Transverse colon (tissue), 4 donors: ENCODE measurements around the gene LGALS3BP. TPM values are rescaled to one million over a fixed set of nuclear protein-coding genes. Genes with fewer than 3 reads are reported as not detected.
A peak's percentile ranks its signal among the peaks of the same experiment; 100 is the strongest.
"Not testable (repeated sequence)": the region's sequence is repeated elsewhere in the genome, so short reads cannot be mapped to it uniquely, and the experiment has no call there.

Experiments used
- DNase-seq: peaks from one replicate; pipeline ENCODE4 v3.0.0-alpha.2; 2019
- H3K27ac ChIP-seq, 4 donors: fragments of 200-600 bp; sonication (generic); 2 replicates each; pipeline ENCODE4 v1.5.1; 2016 to 2018; ENCODE audit warnings: inconsistent platforms in 4 of 4
- H3K27me3 ChIP-seq: fragments of 200-600 bp; sonication (generic); 2 replicates; pipeline ENCODE4 v1.5.1; 2017; ENCODE audit warnings: inconsistent platforms
- H3K36me3 ChIP-seq, 4 donors: fragments of 200-600 bp; sonication (generic); 2 replicates each; pipeline ENCODE4 v1.5.1; 2017 to 2019; ENCODE audit warnings: inconsistent platforms in 4 of 4
- H3K4me1 ChIP-seq, 4 donors: fragments of 200-600 bp; sonication (generic); 2 replicates each; pipeline ENCODE4 v1.5.1; 2017 to 2020; ENCODE audit warnings: inconsistent platforms in 4 of 4
- H3K4me3 ChIP-seq, 4 donors: fragments of 200-600 bp; sonication (generic); 1 replicate in 1 of 4; 2 replicates in 3 of 4; pipeline versions ENCODE4 v1.5.1 to v1.6.1; 2017 to 2019; ENCODE audit warnings: inconsistent platforms in 4 of 4
- H3K9me3 ChIP-seq, 2 donors: fragments of 200-600 bp; sonication (generic); 2 replicates each; pipeline ENCODE4 v1.5.1; 2017 to 2019; ENCODE audit warnings: inconsistent platforms in 2 of 2
- CTCF ChIP-seq, 5 experiments: fragments of 200-600 bp in 3 of 5; fragments of 450-650 bp in 2 of 5; sonication (generic) in 3 of 5; IDR thresholded peaks; 1 replicate in 2 of 5; 2 replicates in 3 of 5; pipeline ENCODE4 v1.5.1; 2016 to 2017; ENCODE audit warnings: antibody characterized with exemption in 5 of 5, inconsistent platforms in 3 of 5, mild to moderate bottlenecking in 2 of 5, moderate library complexity in 1 of 5
- EP300 ChIP-seq: sonication (generic); formaldehyde crosslinking; IDR thresholded peaks from one replicate; pipeline ENCODE4 v1.6.1; 2017; ENCODE audit warnings: antibody characterized with exemption, low read depth
- POLR2A ChIP-seq: fragments of 450-650 bp; IDR thresholded peaks from one replicate; pipeline ENCODE4 v1.6.1; 2016; ENCODE audit warnings: antibody characterized with exemption, mild to moderate bottlenecking, moderate library complexity
- POLR2AphosphoS5 ChIP-seq, 3 donors: sonication (generic); formaldehyde crosslinking; IDR thresholded peaks; one replicate each; pipeline ENCODE4 v1.6.1; 2016; ENCODE audit warnings: antibody characterized with exemption in 3 of 3
- WGBS, 2 donors: methylation state at CpG; one replicate each; pipeline ENCODE4 v1.1.5; 2018; ENCODE audit warnings: low coverage in 1 of 2; 5-methylcytosine and 5-hydroxymethylcytosine counted together
- in situ Hi-C, 4 donors: fragments of 200-750 bp; cut with MboI; loops; one replicate each; pipeline versions ENCODE4 v1.15.0 to v1.15.1; 2017; ENCODE audit warnings: low sequenced_read_pairs in 3 of 4, low pct_ligation_motif_present in 1 of 4, low pct_unique_long_range_greater_than_20kb in 1 of 4
- intact Hi-C: fragments of 100-400 bp; cut with DNase I; formaldehyde crosslinking; loops from one replicate; pipeline ENCODE4 v1.15.1; 2023; ENCODE audit warnings: low total_unique reads
- total RNA-seq, 4 donors: library from RNA; depleted of rRNA; stranded (reverse); fragments of >200 nt; gene quantifications; one replicate each; pipeline ENCODE4 v1.1.0, GENCODE V29; 2016

Gene LGALS3BP
- total RNA-seq, 4 donors from 2014 or later, result 796 to 1,440 (median 1,077) TPM

- H3K36me3 ChIP-seq, result no peaks in the 10 kb centered on the region
- H3K27ac ChIP-seq, result peak overlapping the region in 1 of 4 donors; percentile 42
- WGBS, 2 donors, result 83 to 92% methylated on average over 3 to 6 of the region's 6 CpGs
- TF ChIP-seq EP300 (no peak), POLR2A (no peak)
- DNase-seq, result no peak
- H3K9me3 ChIP-seq, result no peaks in the 10 kb centered on the region
- intact Hi-C loops (no loop called here), in situ Hi-C loops (no loop called here)
- no peaks in the 10 kb centered on the region for H3K27me3 ChIP-seq
- no peak overlapping the region for H3K4me3 ChIP-seq
- peaks cover 0 to 18% (median 9%) of the 10 kb centered on the region in 4 donors for H3K4me1 ChIP-seq
Measured at GRCh38 chr17:78963378-78963777, 16.3 kb downstream of the LGALS3BP start.

GRCh38 chr17:78962984-78963348 is 16.8 kb downstream of the LGALS3BP start:
- DNase-seq, in situ Hi-C loops, H3K36me3 ChIP-seq, H3K27me3 ChIP-seq, H3K9me3 ChIP-seq, H3K4me3 ChIP-seq, intact Hi-C loops: not testable (repeated sequence)
- 92% methylated on average over 8 of the region's 8 CpGs; no CpG with 5 or more reads in 1 of the 2 donors for WGBS, 2 donors
- Histone ChIP-seq H3K27ac (peak overlapping the region in 2 of 4 donors; percentile 51 to 54), H3K4me1 (peaks cover 0 to 18% (median 9%) of the 10 kb centered on the region in 4 donors)

GRCh38 chr17:78962345-78962983 is 17.3 kb downstream of the LGALS3BP start:
- in situ Hi-C loops, result no loop called here
- WGBS, 2 donors, result 36 to 70% methylated on average over 5 to 19 of the region's 19 CpGs
- H3K36me3 ChIP-seq, result no peaks in the 10 kb centered on the region
- intact Hi-C loops, result no loop called here
- DNase-seq, result peak; percentile 71
- no peak overlapping the region for H3K4me3 ChIP-seq
- H3K27ac ChIP-seq, result peak overlapping the region in 3 of 4 donors; percentile 3 to 54 (median 51)
- H3K27me3 ChIP-seq, result no peaks in the 10 kb centered on the region
- TF ChIP-seq POLR2AphosphoS5 (IDR thresholded peaks at IDR 0.05), result peak in 1 of 3 donors; percentile 37
- no peak for TF ChIP-seq CTCF (IDR thresholded peaks at IDR 0.05)
- no peaks in the 10 kb centered on the region for H3K9me3 ChIP-seq
- H3K4me1 ChIP-seq, result peaks cover 0 to 18% (median 9%) of the 10 kb centered on the region in 4 donors

- no peaks in the 10 kb centered on the region for H3K36me3 ChIP-seq
- no peak overlapping the region for H3K4me3 ChIP-seq
- intact Hi-C loops (no loop called here), in situ Hi-C loops (no loop called here)
- no peaks in the 10 kb centered on the region for H3K27me3 ChIP-seq
- H3K27ac ChIP-seq, result peak overlapping the region in 3 of 4 donors; percentile 16 to 48 (median 23)
- 67 to 91% methylated on average over 1 to 4 of the region's 4 CpGs for WGBS, 2 donors
- TF ChIP-seq POLR2A (no peak), POLR2AphosphoS5 (IDR thresholded peaks at IDR 0.05) (no peak), CTCF (IDR thresholded peaks at IDR 0.05) (no peak), EP300 (no peak)
- DNase-seq, result no peak
- peaks cover 0 to 18% (median 9%) of the 10 kb centered on the region in 4 donors for H3K4me1 ChIP-seq
- H3K9me3 ChIP-seq, result no peaks in the 10 kb centered on the region
Measured at GRCh38 chr17:78961571-78961970, 18.2 kb downstream of the LGALS3BP start.

- in situ Hi-C loops, result no loop called here
Measured at GRCh38 chr17:78960928-78961327, 18.8 kb downstream of the LGALS3BP start.

More at GRCh38 chr17:78960928-78961327, 18.8 kb downstream of the LGALS3BP start:
- peaks cover 0 to 18% (median 9%) of the 10 kb centered on the region in 4 donors for H3K4me1 ChIP-seq
- peak; percentile 22 for DNase-seq
- no peaks in the 10 kb centered on the region for H3K36me3 ChIP-seq
- H3K27ac ChIP-seq, result peak overlapping the region in 3 of 4 donors; percentile 16 to 48 (median 23)
- H3K27me3 ChIP-seq, result no peaks in the 10 kb centered on the region
- TF ChIP-seq CTCF (IDR thresholded peaks at IDR 0.05) (no peak), POLR2AphosphoS5 (IDR thresholded peaks at IDR 0.05) (no peak), EP300 (no peak), POLR2A (no peak)
- H3K9me3 ChIP-seq, result no peaks in the 10 kb centered on the region
- 41 to 73% methylated on average over 2 to 5 of the region's 5 CpGs for WGBS, 2 donors
- H3K4me3 ChIP-seq, result no peak overlapping the region
- intact Hi-C loops, result no loop called here
